OCI-LY7 (cell line): ENCODE measurements around the gene ALPL. TPM values are rescaled to one million over a fixed set of nuclear protein-coding genes. Genes with fewer than 3 reads are reported as not detected.

Experiments used
- BruUV-seq: library from RNA; stranded (reverse); fragments of 400-500 nt; replicated peaks from 2 replicates; lab custom pipeline; 2021; lab: Mats Ljungman, UMichigan
- CTCF ChIA-PET: fragments of 300-600 bp; sonication (Branson Sonifier 250); formaldehyde crosslinking; loops from one replicate; lab custom pipeline; 2022; ENCODE audit warnings: antibody characterized with exemption; ENCODE audit not compliant: unreplicated experiment; lab: Charles Lee
- POLR2A ChIA-PET: fragments of 300-600 bp; sonication (Branson Sonifier 250); formaldehyde crosslinking; loops from one replicate; lab custom pipeline; 2022; ENCODE audit warnings: antibody characterized with exemption; lab: Charles Lee
- DNase-seq: peaks from one replicate; pipeline ENCODE4 v3.0.0-alpha.2; 2015; ENCODE audit warnings: low spot score
- H2AFZ ChIP-seq: fragments of 200-600 bp; sonication (generic), shearing (Covaris generic); 2 replicates; pipeline ENCODE4 v1.6.1; 2014; ENCODE audit warnings: mild to moderate bottlenecking, antibody characterized with exemption, low read length, moderate library complexity
- H3K27ac ChIP-seq: fragments of 200-600 bp; sonication (generic); 2 replicates; pipeline ENCODE4 v1.5.1; 2014; ENCODE audit warnings: mixed run types, low read depth, mild to moderate bottlenecking, moderate library complexity, low read length, inconsistent platforms; ENCODE audit not compliant: poor library complexity, severe bottlenecking
- H3K36me3 ChIP-seq: fragments of 200-600 bp; sonication (generic); 2 replicates; pipeline ENCODE4 v1.6.1; 2014; ENCODE audit warnings: mild to moderate bottlenecking, antibody characterized with exemption, low read length, moderate library complexity, mixed read lengths; ENCODE audit not compliant: insufficient read depth
- H3K4me1 ChIP-seq: fragments of 200-600 bp; sonication (generic); 2 replicates; pipeline ENCODE4 v1.5.1; 2014; ENCODE audit warnings: mild to moderate bottlenecking, low read length; ENCODE audit not compliant: insufficient read depth, poor library complexity, severe bottlenecking
- H3K4me2 ChIP-seq: fragments of 200-600 bp; sonication (generic); 2 replicates; pipeline ENCODE4 v1.6.1; 2014; ENCODE audit warnings: mild to moderate bottlenecking, low read length
- H3K4me3 ChIP-seq: fragments of 200-600 bp; sonication (generic); 2 replicates; pipeline ENCODE4 v1.5.1; 2014; ENCODE audit warnings: mild to moderate bottlenecking, low read depth, low read length; ENCODE audit not compliant: poor library complexity, severe bottlenecking
- H3K79me2 ChIP-seq: fragments of 200-600 bp; sonication (generic); 2 replicates; pipeline ENCODE4 v1.6.1; 2016; ENCODE audit warnings: low read depth, mild to moderate bottlenecking, low read length, moderate library complexity, mixed read lengths; ENCODE audit not compliant: insufficient read depth
- H3K9me2 ChIP-seq: fragments of 200-600 bp; sonication (generic); 2 replicates; pipeline ENCODE4 v1.6.1; 2016; ENCODE audit warnings: mild to moderate bottlenecking, low read length, mixed read lengths; ENCODE audit not compliant: insufficient read depth
- H3K9me3 ChIP-seq: fragments of 200-600 bp; sonication (generic); 2 replicates; pipeline ENCODE4 v1.6.1; 2014; ENCODE audit warnings: mild to moderate bottlenecking, mixed run types, low read length, mixed read lengths
- H4K20me1 ChIP-seq: fragments of 200-600 bp; sonication (generic); 2 replicates; pipeline ENCODE4 v1.6.1; 2014; ENCODE audit warnings: mild to moderate bottlenecking, antibody characterized with exemption, low read length, moderate library complexity, mixed read lengths; ENCODE audit not compliant: insufficient read depth
- EZH2phosphoT487 ChIP-seq: fragments of 200-600 bp; sonication (generic); IDR thresholded peaks from 2 replicates; pipeline ENCODE4 v1.6.1; 2018; ENCODE audit warnings: low read depth, borderline replicate concordance, mild to moderate bottlenecking, mixed run types, antibody characterized with exemption, low read length, moderate library complexity, mixed read lengths
- intact Hi-C: fragments of 100-400 bp; cut with micrococcal nuclease; formaldehyde crosslinking; loops from one replicate; pipeline ENCODE4 v1.10.0; 2022; ENCODE audit not compliant: unreplicated experiment
- total RNA-seq, 2 experiments: library from RNA; depleted of rRNA in 1 of 2; stranded (reverse); fragments of >200 nt in 1 of 2; shearing (Covaris generic) in 1 of 2; gene quantifications; 2 replicates each; pipeline ENCODE4 v1.2.3, GENCODE V29; 2014 to 2022
- TF ChIP-seq, protein P1 (sequence below): fragments of 200-600 bp; sonication (generic); conservative IDR thresholded peaks from 2 replicates; pipeline ENCODE4 v1.5.1; 2014; ENCODE audit warnings: mild to moderate bottlenecking, antibody characterized with exemption, low read length, moderate library complexity, mixed read lengths

Gene ALPL
- total RNA-seq, 2 experiments from 2014 or later = not detected

DNA sequence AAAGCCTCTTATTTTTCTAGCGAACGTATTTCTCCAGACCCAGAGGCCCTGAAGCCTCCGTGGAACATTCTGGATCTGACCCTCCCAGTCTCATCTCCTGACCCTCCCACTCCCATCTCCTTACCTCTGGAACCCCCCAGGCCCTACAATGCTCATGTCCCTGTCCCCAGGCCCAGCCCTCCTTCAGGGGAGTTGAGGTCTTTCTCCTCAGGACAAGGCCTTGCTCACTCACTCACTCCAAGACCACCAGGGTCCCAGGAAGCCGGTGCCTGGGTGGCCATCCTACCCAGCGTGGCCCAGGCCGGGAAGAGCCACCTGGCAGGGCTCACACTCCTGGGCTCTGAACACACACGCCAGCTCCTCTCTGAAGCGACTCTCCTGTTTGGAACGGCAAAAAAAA lies 68.7 kb downstream of the ALPL start:
- no peak overlapping the region for H3K4me3 ChIP-seq
- BruUV-seq = no TSS peak
- no peaks in the 10 kb centered on the region for H4K20me1 ChIP-seq
- no peaks in the 10 kb centered on the region for H3K9me2 ChIP-seq
- ChIA-PET POLR2A (no interaction called here), CTCF (no interaction called here)
- TF ChIP-seq, protein P1, sequence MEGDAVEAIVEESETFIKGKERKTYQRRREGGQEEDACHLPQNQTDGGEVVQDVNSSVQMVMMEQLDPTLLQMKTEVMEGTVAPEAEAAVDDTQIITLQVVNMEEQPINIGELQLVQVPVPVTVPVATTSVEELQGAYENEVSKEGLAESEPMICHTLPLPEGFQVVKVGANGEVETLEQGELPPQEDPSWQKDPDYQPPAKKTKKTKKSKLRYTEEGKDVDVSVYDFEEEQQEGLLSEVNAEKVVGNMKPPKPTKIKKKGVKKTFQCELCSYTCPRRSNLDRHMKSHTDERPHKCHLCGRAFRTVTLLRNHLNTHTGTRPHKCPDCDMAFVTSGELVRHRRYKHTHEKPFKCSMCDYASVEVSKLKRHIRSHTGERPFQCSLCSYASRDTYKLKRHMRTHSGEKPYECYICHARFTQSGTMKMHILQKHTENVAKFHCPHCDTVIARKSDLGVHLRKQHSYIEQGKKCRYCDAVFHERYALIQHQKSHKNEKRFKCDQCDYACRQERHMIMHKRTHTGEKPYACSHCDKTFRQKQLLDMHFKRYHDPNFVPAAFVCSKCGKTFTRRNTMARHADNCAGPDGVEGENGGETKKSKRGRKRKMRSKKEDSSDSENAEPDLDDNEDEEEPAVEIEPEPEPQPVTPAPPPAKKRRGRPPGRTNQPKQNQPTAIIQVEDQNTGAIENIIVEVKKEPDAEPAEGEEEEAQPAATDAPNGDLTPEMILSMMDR = no peak
- no peak for TF ChIP-seq EZH2phosphoT487
- H3K4me2 ChIP-seq = no peak overlapping the region
- no peak for DNase-seq
- no peaks in the 10 kb centered on the region for H3K79me2 ChIP-seq
- H2AFZ ChIP-seq = no peak overlapping the region
- H3K27ac ChIP-seq = no peak overlapping the region
- no peaks in the 10 kb centered on the region for H3K9me3 ChIP-seq
- H3K36me3 ChIP-seq = no peaks in the 10 kb centered on the region
- H3K4me1 ChIP-seq = no peaks in the 10 kb centered on the region
- intact Hi-C loops = loop anchor here (10.0 kb wide), 3 partner anchors 73 to 343 kb away; partner anchors contain the start of gene ALPL

DNA sequence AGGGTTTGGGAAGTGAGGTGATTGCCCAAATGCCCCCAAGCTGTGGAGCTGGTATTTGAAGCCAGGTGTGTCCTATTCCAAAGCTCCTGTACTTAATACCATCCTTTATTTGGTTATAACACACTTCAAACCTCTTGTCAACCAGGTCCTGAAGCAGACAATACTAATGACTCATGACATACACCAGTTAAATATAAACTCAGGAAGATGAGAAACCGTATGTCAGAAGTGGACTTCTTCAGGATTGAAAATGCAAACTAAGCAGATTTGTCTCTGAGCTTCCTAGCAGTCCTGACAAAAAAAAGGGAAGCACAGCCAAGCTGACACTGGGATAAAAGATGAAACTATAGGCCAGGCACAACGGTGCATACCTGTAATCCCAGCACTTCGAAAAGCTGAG lies 70.6 kb downstream of the ALPL start:
- Histone ChIP-seq H2AFZ (no peak overlapping the region), H3K4me2 (no peak overlapping the region), H3K9me2 (no peaks in the 10 kb centered on the region), H3K9me3 (no peaks in the 10 kb centered on the region), H4K20me1 (no peaks in the 10 kb centered on the region), H3K36me3 (no peaks in the 10 kb centered on the region), H3K79me2 (no peaks in the 10 kb centered on the region), H3K4me1 (no peaks in the 10 kb centered on the region), H3K27ac (no peak overlapping the region), H3K4me3 (no peak overlapping the region)
- intact Hi-C loops = loop anchor here (10.0 kb wide), 3 partner anchors 75 to 345 kb away; partner anchors contain the start of gene ALPL
- TF ChIP-seq EZH2phosphoT487 = no peak
- TF ChIP-seq, protein P1 = no peak
- no peak for DNase-seq
- no TSS peak for BruUV-seq
- POLR2A ChIA-PET = no interaction called here
- CTCF ChIA-PET = no interaction called here

DNA sequence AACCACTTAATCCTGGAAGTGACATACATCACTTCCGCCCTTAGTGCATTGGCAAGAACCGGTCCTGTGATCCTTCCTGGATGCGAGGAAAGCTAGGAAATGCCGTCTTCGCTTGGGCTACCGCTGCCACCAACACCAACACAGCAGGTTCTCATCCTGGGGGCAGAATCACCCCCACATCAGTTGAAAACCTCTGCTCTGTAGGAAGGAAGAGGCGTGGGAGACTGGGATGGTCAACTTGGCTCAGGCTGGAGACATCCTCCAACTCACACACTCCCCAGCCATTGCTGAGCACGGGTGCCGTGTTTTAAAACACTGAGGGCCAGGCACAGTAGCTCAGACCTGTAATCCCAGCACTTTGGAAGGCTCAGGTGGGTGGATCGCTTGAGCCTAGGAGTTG lies 74.9 kb downstream of the ALPL start:
- no peaks in the 10 kb centered on the region for H4K20me1 ChIP-seq
- H3K9me3 ChIP-seq = no peaks in the 10 kb centered on the region
- no peak overlapping the region for H3K27ac ChIP-seq
- DNase-seq = no peak
- TF ChIP-seq EZH2phosphoT487 = no peak
- TF ChIP-seq, protein P1 = no peak
- H3K4me3 ChIP-seq = no peak overlapping the region
- no TSS peak for BruUV-seq
- H3K79me2 ChIP-seq = no peaks in the 10 kb centered on the region
- intact Hi-C loops = no loop called here
- no peak overlapping the region for H3K4me2 ChIP-seq
- H3K36me3 ChIP-seq = no peaks in the 10 kb centered on the region
- ChIA-PET CTCF (no interaction called here), POLR2A (no interaction called here)
- H3K4me1 ChIP-seq = no peaks in the 10 kb centered on the region
- no peaks in the 10 kb centered on the region for H3K9me2 ChIP-seq
- no peak overlapping the region for H2AFZ ChIP-seq
